Stimulated activated CD8-positive, alpha-beta memory T cell treated with anti-CD3 and anti-CD28 coated beads, Interleukin-12 subunit alpha, Interleukin-12 subunit beta, amount 100 ng/mL, for 4 hours (primary cell): ENCODE results near the gene SLC25A24.
"Not testable (repeated sequence)": the region's sequence is repeated elsewhere in the genome, so short reads cannot be mapped to it uniquely, and the experiment has no call there.

Source experiments
- DNase-seq: peaks from one replicate; pipeline ENCODE4 v3.0.0-alpha.2; 2020; ENCODE audit warnings: low read depth

The SLC25A24 gene

DNA sequence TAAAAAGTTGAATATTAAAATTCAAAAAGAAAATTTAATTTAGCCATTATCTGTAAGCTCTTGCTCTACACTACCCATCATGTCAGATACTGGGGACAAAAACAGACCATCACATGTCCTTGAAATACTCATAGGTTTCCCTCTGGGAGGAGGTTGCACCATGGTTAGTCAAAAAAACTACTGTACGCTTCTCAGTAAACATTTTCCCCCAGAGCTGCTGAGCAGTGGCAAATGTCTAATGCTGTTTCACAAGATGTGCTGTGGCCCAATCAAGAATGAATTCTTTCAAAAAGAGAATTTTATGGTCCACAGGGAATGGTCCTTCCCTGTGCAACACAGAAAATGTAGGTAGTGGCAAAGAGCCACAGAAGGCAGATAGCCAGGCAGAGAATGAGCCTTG is 6.1 kb downstream of the SLC25A24 start:
- no peak for DNase-seq

DNA sequence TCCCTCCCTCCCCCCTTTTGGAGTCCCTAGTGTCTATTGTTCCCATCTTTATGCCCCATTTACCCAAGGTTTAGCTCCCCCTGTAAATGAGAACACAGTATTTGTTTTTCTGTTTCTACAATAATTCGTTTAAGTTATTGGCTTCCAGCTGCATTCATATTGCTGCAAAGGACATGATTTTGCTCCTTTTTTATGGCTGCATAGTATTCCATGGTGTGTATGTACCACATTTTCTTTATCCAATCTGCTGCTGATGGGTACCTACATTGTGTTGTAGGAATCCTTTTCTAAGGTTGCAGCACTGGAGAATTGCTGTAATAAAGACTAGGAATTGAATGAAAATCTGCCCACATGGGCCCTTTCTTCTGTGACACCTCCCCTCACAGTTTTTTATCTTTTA is 6.8 kb downstream of the SLC25A24 start:
- DNase-seq: no peak

DNA sequence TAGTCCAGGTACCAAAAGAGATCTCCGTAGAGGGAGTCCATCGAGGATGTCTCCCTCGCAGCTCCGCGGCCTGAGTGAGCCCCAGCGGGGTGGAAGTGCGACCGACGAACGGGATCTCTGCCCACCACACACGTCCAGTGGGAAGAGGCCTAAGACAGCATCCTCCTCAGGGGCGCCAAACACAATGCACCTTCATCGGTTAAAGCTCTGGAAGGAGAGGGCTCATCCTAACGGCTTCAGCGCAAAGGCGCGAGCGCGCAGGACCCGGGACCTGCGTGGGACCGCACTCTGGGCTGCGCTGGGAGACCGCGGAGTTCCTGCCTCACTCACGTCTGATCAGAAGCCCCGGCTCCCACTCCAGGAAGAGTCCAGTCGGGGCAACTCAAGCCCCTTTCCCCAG is 7.6 kb downstream of the SLC25A24 start:
- DNase-seq: no peak

DNA sequence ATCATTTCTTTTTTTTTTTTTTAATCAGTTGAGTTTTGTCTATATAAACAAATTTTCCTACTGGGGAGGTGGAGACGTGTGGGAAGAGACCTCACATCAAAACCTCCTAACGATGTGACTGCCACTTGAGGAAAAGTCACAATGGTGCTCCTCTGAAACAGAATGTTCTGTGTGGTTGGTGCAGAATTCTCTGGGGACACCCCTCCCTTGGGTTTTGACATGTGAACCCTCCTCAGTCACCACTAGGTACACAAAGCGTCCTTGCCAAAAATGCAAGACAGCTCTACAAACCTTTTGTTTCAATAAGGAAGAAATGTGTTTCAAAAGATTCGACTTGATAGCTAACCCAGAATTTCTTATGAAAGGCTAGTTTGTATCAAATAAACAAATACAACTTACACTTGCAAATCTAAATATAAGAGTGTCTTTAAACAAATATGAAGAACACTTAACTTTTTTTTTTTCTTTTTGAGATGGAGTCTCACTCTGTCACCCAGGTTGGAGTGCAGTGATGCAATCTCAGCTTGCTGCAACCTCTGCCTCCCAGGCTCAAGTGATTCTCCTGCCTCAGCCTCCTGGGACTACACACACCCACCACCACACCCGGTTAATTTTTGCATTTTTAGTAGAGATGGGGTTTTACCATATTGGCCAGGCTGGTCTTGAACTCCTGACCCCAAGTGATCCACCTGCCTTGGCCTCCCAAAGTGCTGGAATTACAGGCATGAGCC is 9.3 kb downstream of the SLC25A24 start:
- DNase-seq: no peak

DNA sequence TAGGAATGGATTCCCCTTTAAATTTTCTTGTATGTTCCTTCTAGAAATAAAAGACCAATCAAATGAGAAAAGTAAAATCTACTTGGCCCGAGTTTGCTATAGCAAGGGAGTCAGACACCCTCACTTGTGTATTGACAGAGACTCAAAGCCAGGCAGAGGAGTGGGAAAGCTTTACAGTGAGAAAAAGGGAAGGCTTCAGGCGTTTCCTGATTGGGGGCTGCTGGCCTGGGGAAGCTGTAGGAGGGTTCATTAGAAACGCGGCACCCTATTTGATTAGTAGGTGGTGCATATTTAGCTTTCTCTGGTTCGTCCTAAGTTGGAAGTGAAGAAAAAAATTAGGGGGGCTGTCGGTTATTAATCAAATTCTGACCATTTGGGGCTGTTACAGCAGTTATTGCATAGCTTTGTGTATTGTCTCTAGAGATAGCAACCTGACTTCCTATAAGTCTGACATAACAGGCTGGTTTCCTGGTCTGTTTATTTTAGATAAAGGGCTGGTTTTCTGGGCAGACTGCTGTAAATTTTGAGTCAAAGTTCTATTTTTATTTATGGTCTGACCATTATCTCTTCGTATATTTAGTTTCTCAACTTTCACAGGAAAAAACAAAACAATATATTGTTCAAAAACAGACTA is 10.0 kb downstream of the SLC25A24 start:
- no peak for DNase-seq

DNA sequence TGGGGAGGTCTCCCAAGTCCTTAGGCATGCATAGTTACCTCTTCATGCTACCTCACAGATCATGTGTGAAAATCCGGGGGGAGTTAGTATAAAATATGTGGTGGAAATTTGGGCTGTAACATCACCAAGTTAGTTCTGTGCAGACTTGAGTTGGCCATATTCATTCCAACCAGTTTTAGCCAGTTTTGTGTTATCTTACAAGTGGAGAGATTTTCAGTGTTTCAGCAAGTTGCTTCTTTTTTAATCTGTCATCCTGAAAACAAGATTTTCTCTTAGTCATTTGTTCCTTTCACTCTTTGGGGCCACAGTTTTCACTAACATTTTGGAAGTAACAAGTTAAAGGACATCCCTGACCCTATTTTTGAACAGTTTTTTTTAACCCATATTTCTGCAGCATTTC is 11.3 kb downstream of the SLC25A24 start:
- no peak for DNase-seq

DNA sequence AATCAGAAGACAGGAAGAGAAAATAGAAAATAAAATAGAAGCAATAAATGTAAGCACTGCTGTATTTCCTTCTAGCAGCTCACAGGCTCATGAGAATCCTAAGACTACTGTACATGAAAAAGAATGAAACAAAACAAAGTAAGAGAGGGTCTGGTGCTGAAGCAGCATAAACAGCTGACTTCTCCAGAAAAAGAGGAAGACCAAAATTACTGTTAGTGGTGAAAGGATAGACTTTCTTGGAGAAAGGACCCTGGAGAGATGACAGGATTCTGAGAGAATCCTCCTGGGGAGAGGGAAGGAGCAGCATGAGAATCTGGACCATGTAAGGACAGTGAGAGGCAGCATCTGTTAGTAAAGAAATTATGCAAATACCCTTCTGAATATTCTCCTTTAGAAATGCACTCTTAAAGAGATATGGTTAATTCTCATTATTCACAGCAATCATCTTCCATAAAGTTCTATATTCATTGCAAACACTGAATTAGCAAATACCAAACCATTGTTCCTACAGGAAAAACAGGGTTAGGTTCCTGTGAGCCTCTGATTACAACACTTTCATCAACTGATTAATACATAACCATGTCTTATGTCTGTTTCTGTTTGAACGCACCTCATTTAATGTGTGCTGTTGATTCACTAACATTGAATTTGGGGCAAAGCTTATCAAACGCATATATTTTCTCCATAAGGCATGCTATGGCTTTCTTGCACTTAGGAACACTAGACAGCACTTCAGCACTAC is 17.0 kb downstream of the SLC25A24 start:
- no peak for DNase-seq

DNA sequence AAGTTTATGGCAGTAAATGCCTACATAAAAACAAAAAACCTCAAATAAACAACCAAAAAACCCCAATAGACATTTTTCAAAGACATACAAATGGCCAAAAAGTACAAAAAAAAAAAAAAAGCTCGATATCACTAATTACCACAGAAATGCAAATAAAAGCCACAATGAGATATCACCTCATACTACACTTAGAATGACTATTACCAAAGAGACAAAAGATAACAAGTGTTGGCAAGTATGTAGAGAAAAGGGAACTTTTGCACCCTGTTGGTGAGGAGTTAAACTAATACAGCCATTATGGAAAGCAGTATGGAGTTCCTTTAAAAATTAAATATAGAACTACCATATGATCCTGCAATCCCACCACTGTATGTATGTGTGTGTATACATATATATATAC is 21.1 kb downstream of the SLC25A24 start:
- no peak for DNase-seq

DNA sequence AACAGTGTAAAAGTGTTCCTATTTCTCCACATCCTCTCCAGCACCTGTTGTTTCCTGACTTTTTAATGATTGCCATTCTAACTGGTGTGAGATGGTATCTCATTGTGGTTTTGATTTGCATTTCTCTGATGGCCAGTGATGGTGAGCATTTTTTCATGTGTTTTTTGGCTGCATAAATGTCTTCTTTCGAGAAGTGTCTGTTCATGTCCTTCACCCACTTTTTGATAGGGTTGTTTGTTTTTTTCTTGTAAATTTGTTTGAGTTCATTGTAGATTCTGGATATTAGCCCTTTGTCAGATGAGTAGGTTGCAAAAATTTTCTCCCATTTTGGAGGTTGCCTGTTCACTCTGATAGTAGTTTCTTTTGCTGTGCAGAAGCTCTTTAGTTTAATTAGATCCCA is 37.7 kb downstream of the SLC25A24 start:
- DNase-seq: not testable (repeated sequence)

DNA sequence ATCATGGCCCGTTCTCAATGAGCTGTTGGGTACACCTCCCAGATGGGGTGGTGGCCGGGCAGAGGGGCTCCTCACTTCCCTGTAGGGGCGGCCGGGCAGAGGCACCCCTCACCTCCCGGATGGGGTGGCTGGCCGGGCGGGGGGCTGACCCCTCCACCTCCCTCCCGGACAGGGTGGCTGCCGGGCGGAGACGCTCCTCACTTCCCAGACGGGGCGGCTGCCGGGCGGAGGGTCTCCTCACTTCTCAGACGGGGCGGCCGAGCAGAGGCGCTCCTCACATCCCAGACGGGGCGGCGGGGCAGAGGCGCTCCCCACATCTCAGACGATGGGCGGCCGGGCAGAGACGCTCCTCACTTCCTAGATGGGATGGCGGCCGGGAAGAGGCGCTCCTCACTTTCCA is 40.2 kb downstream of the SLC25A24 start:
- not testable (repeated sequence) for DNase-seq

DNA sequence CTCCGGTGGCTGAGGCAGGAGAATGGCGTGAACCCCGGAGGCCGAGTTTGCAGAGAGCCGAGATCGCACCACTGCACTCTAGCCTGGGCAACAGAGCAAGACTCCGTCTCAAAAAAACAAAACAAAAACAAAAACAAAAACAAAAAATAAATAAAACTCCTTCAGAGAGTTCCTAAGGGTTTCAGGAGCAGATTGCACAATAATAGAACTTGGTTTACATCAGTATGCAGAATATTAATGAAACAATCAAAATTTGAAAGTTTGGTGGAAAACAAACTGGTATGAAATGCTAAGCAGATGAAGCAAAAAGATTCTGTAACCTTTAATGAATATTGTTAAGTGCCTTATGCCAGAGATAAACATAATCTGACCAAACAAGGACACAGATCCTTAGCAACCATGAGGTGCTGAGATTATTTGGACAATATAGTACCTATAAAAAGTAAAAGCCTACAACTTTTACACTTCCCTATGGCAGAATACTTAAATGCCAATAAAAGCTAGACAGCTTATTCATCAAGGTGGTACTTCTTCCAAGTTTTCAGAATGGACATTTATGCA is 41.2 kb downstream of the SLC25A24 start:
- DNase-seq: no peak

DNA sequence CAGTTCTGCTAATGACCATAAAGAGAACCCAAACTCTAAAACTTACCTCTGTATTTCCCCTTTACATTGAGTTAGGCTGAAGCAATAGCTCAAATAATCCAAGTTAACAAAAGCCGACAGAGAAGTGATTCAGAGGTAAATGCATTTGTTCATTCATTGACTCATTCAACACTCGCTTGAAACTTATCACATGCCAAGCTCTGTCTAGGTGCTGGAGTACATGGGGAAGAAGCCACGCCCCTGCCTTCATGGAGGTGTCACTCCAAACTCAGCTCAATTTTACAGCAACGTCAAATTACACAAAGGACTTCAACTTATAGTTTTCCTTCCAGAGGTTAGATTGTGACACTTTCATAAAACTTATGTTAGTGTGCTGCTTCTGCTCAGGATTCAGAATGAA is 45.8 kb downstream of the SLC25A24 start:
- DNase-seq: no peak

DNA sequence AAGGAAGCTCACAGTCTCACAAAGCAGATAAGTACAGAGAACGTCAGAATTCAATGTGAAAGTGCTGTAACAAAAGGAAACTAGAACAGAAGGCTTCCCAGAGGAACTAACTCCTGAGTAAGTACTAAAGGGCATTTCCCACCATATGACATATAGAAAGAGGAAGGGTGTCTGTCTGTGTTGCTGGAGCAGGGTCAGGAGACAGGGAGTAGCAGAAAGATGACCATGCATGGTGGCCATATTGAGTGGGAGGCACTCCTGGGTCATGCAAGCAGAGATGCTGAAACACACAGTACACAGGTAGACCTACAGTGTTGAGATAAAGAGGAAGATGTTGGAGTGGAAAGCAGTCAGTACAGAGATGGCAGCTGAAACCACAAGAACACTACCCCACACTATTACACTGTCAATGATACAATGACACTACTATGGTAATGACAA is 47.3 kb downstream of the SLC25A24 start:
- DNase-seq: no peak

DNA sequence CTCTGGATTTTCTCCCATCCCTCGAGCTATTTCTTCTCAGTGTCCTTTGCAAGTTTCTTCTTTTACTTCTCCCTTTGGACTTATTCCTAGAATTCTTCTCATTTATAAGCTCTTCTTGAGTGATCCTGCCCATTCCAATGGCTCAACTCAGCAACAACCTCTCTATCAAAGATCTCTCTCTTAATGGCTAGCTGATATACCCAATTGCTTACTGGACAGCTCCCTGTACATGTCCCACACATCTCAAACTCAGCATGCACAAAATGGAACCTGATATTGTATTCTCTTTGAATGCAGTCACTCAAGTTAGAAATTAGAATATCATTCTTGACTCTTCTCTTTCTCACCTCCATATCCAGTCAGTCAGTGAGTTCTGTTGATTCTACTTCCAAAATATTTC is 48.6 kb downstream of the SLC25A24 start:
- no peak for DNase-seq

DNA sequence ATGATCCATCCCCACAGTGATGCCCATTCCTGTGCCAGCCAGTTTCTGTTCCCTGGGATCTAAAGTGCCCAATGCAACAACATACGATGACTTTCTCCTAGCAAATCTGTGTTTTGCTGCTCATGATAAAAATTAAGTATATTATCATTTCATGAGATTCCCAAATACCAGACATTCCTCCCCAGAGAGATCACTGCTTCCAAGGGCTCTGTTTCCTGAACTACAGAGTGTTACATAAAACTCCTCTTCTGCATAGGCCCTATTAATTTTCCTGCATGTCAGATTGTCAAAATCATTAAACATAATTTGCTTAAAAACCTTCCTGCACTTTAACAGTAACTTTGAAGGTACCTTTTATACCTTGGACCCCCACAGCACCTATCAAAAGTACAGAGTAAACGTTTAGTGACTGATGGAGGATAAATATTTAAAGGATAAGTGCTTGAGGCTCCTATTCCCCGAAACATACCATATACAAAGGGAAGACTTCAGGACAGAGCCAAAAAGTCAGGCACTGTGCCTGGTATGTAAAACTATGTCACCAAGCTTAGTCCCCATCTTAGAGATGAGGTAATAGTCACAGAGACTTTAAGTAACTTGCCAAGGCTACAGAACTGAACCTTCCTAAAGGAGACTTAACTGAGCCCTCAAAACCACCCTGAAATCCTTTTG is 50.2 kb downstream of the SLC25A24 start:
- no peak for DNase-seq

DNA sequence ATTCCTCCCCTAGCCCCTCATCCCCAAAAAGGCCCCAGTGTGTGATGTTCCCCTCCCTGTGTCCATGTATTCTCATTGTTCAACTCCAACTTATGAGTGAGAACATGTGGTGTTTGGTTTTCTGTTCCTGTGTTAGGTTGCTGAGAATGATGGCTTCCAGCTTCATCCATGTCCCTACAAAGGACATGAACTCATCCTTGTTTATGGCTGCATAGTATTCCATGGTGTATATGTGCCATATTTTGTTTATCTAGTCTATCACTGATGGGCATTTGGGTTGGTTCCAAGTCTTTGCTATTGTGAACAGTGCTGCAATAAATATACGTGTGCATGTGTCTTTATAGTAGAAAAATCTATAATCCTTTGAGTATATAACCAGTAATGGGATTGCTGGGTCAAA is 55.6 kb downstream of the SLC25A24 start:
- not testable (repeated sequence) for DNase-seq

DNA sequence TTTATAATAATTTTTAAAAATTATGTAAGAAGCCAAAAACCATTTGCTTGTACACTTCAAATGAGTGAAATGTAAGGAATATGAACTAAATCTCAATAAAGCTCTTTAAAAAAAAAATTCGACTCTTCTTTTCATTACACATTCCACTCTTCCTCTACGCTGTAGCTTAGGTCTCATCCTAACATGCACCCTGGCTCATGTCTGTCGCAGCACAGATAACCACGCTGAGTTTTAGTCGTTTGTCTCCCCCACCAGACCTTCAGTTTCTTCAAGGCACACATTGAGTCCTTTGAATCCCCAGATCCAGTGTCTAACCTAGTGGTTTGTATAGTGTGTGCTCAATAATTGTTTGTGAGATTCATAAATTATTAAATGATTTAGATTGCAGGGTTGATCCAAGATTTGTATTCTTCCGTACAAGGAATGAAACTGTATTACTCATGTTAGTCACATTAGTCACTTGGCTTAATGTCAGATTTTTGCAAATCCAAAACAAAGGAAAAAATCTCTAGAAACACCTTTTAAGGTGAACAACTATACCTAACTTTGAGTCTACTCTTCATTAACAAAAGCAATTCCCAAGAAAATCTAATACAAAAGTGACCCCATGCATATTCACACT is 57.3 kb downstream of the SLC25A24 start:
- no peak for DNase-seq

DNA sequence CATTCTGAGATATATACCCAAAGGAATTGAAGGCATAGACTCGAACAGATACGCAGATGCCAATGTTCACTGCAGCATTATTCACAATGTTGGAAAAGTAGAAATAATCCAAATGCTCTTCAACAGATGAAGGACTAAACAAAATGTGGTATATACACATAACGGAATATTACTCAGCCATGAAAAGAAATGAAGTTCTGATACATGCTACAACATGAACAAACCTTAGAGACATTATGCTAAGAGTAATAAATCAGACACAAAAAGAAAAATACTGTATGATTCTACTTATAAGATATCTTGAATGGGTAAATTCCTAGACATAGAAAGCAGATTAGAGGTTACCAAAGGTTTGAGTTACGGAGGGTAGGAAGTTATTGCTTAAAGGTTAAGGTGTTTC is 57.9 kb downstream of the SLC25A24 start:
- DNase-seq: no peak

DNA sequence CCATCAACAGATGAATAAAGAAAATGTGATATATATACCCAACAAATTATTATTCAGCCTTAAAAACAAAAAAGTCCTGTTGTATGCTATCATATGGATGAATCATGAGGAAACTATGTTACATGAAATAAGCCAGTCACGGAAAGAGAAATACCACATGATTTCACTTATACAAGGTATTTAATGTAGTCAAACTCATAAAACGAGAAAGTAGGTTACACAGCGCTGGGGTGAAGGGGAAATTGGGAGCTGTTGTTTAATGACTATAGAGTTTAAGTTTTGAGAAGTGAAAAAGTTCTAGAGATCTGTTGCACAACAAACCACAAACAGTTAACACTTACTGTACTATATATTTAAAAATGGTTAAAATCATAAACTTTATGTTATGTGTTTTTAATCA is 58.5 kb downstream of the SLC25A24 start:
- DNase-seq: no peak

DNA sequence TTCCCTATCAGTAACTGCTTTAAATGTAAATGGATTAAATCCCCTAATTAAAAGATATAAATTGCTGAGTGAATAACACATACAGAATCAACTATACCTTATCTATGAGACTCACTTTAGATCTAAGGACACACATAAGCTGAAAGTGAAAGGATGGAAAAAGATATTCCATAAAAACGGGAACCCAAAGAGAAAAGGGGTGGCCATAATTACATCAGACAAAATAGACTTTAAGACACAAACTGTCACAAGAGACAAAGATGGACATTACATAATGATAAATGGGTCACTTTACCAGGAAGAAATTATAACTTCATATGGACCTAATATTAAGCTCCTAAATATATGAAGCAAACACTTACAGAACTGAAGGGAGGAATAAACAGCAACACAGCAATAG is 59.2 kb downstream of the SLC25A24 start:
- no peak for DNase-seq

DNA sequence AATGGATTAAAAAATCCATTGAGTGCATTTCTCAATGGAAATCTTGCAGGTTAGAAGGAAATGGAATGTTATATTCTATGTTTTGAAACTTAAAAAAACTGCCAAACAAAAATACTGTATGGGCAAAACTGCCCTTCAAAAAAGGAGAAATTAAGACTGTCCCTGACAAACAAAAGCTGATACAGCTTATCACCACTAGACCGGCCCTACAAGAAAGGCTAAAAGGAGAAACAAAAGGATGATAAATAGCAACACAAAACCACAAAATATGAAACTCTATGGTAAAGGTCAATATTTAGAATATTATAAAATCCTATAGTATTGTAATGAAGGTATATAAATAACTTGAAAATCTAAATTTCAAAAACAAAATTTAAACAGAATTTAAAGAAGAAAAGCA is 60.0 kb downstream of the SLC25A24 start:
- no peak for DNase-seq

DNA sequence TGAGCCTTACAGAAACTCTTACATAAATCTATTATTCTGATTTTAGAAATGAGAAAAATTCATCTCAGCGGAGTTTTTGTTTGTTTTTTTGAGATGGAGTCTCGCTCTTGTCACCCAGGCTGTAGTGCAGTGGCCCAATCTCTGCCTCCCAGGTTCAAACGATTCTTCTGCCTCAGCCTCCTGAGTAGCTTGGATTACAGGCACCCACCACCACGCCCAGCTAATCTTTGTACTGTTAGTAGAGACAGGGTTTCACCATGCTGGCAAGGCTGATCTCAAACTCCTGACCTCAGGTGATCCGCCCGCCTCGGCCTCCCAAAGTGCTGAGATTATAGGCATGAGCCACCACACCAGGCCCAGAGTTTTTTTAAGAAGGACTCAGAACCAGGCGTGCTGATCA is 60.6 kb downstream of the SLC25A24 start:
- DNase-seq: not testable (repeated sequence)
